Measurements from ENCODE around the gene CDKAL1.

Gene CDKAL1

DNA sequence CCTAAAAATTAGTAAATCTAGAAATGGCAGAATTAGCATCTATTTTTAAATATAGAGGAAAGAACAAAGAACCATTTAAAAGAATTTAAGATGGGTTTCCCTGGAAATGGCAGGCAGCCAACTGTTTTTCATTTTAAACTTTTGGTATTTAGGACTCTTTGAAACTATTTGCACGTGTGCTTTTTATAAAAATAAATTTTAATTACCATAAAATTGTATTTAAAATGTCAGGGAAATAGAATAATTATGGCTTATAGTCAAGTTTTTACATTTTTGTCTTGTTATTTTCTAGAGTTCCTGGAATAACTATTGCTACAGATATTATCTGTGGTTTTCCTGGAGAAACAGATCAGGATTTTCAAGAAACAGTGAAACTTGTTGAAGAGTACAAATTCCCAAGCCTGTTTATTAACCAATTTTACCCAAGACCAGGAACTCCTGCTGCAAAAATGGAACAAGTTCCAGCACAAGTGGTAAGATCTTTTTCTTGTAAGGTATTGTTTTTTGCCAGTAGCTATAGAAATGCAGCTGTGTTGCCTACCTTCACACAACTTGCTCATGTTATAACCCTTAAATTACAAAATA lies 530.6 kb downstream of the CDKAL1 start:
- ChIA-PET CTCF (no interaction called here), POLR2A (no interaction called here)
- no peak overlapping the region for H3K4me3 ChIP-seq (ENCODE audit: low read depth, low read length)
- TF ChIP-seq, protein P1, sequence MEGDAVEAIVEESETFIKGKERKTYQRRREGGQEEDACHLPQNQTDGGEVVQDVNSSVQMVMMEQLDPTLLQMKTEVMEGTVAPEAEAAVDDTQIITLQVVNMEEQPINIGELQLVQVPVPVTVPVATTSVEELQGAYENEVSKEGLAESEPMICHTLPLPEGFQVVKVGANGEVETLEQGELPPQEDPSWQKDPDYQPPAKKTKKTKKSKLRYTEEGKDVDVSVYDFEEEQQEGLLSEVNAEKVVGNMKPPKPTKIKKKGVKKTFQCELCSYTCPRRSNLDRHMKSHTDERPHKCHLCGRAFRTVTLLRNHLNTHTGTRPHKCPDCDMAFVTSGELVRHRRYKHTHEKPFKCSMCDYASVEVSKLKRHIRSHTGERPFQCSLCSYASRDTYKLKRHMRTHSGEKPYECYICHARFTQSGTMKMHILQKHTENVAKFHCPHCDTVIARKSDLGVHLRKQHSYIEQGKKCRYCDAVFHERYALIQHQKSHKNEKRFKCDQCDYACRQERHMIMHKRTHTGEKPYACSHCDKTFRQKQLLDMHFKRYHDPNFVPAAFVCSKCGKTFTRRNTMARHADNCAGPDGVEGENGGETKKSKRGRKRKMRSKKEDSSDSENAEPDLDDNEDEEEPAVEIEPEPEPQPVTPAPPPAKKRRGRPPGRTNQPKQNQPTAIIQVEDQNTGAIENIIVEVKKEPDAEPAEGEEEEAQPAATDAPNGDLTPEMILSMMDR (IDR thresholded peaks at IDR 0.05; ENCODE audit: insufficient read depth, low read length, missing control alignments) = no peak
- no peak for DNase-seq (ENCODE audit: low read depth, low spot score)

DNA sequence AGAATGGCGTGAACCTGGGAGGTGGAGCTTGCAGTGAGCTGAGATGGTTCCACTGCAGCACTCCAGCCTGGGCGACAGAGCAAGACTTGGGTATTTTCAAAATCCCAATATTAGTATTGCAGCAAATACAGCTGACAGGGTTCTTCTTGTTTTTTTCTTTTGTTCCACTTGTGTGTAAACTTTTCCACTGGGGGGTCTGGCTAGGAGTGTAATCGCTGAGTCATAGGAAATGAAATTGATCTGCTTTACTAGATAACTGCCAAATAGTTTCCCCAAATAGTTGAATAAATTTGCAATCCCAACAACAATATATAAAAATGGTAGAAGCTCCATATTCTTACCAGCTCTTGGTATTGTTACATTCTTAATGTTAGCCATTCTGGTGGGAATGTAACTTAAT lies 533.3 kb downstream of the CDKAL1 start:
- TF ChIP-seq, protein P1 (IDR thresholded peaks at IDR 0.05; ENCODE audit: insufficient read depth, low read length, missing control alignments) = no peak
- CTCF ChIA-PET = no interaction called here
- DNase-seq (ENCODE audit: low read depth, low spot score) = no peak
- POLR2A ChIA-PET = no interaction called here
- H3K4me3 ChIP-seq (ENCODE audit: low read depth, low read length) = no peak overlapping the region

- ChIA-PET CTCF (no interaction called here), POLR2A (no interaction called here)
- DNase-seq (ENCODE audit: low read depth, low spot score) = no peak
- TF ChIP-seq, protein P1 (IDR thresholded peaks at IDR 0.05; ENCODE audit: insufficient read depth, low read length, missing control alignments) = no peak
- no peak overlapping the region for H3K4me3 ChIP-seq (ENCODE audit: low read depth, low read length)
These were observed 536.4 kb downstream of the CDKAL1 start for GRCh38 chr6:21070620-21071019.

DNA sequence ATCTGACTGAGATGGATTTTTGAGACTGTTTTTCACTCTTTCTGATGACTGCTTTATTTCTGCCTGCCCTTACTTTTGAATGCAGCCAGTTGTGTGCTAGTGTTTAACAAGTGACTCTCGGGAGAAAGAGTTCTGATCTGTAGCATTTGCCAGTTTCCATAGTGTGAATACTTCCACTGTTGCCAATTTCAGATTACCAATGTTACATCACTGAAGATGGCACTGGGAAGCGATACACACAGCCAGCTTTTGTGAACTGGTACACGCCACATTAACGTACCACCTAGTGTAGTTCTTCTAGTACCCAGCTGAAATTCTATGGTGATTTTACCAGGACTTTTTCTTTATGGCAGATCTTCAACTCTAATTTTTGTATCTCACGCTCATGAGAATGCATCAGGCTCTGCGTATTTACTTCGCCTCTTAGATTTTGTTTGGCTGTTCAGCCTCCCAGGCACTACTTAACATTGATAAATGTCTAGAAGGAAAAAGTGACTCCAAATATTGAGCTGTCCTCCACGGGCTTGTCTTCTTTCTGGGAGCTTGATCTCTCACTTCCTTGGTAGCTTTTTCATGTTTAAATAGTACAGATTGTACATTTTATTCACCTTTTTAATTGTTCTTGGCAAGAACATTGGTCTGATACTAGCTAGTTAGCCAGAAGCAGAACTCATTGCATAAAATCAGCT lies 537.7 kb downstream of the CDKAL1 start:
- TF ChIP-seq, protein P1 (IDR thresholded peaks at IDR 0.05; ENCODE audit: insufficient read depth, low read length, missing control alignments) = no peak
- ChIA-PET POLR2A (interaction anchor here (0.7 kb wide), 1 partner anchor 61 kb away, joined by 3 read pairs; no protein-coding TSS in a partner anchor), CTCF (no interaction called here)
- no peak overlapping the region for H3K4me3 ChIP-seq (ENCODE audit: low read depth, low read length)
- no peak for DNase-seq (ENCODE audit: low read depth, low spot score)

DNA sequence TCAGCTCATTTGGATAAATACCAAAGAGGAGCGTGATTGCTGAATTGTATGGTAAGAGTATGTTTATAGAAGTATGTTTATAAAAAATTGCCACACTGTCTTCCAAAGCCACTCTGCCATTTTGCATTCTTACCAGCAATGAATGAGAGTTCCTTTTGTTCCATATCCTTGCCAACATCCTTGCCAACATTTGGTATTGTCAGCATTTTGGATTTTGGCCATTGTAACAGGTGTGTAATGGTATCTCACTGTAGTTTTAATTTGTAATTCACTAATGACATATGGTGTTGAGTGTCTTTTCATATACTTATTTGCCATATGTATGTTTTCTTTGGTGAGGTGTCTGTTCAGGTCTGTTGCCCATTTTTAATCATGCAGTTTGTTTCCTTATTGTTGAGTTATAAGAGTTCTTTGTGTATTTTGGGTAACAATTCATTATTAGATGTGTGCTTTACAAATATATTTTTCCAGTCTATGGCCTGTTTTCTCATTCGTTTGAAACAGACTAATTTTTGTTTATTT lies 539.1 kb downstream of the CDKAL1 start:
- no peak for DNase-seq (ENCODE audit: low read depth, low spot score)
- TF ChIP-seq, protein P1 (IDR thresholded peaks at IDR 0.05; ENCODE audit: insufficient read depth, low read length, missing control alignments) = no peak
- no peak overlapping the region for H3K4me3 ChIP-seq (ENCODE audit: low read depth, low read length)
- CTCF ChIA-PET = no interaction called here
- POLR2A ChIA-PET = no interaction called here

GRCh38 chr6:21074484-21074883 lies 540.2 kb downstream of the CDKAL1 start:
- TF ChIP-seq, protein P1 (IDR thresholded peaks at IDR 0.05; ENCODE audit: insufficient read depth, low read length, missing control alignments) = no peak
- DNase-seq (ENCODE audit: low read depth, low spot score) = no peak
- POLR2A ChIA-PET = no interaction called here
- CTCF ChIA-PET = no interaction called here
- no peak overlapping the region for H3K4me3 ChIP-seq (ENCODE audit: low read depth, low read length)
